Measurements from ENCODE around the gene ARSA. TPM values are rescaled to one million over a fixed set of nuclear protein-coding genes. Genes with fewer than 3 reads are reported as not detected.

The ARSA gene
- polyA plus RNA-seq, 1 donor (not counting 4 experiments of a cell fraction or from before 2014, with no cell fraction given), result 12.1 TPM

- no peaks in the 10 kb centered on the region for H3K36me3 ChIP-seq (ENCODE audit: control insufficient read depth in 2 of 2, extremely low read depth in 1 of 2, insufficient read depth in 2 of 2, low read length in 2 of 2)
- no peak overlapping the region for H3K27ac ChIP-seq (ENCODE audit: control insufficient read depth, insufficient read depth, low read length)
- H3K4me3 ChIP-seq (ENCODE audit: control insufficient read depth in 2 of 3, extremely low read depth in 1 of 3, insufficient read depth in 2 of 3, low read depth in 1 of 3, low read length in 3 of 3), result no peak overlapping the region
- FAIRE-seq, result no peak
- dilution Hi-C loops (cut with MboI; ENCODE audit: extremely low pct_ligation_motif_present, low sequenced_read_pairs), result no loop called here
- H3K4me1 ChIP-seq (ENCODE audit: control insufficient read depth, extremely low read depth, insufficient read depth, low read length), result no peaks in the 10 kb centered on the region
- no peaks in the 10 kb centered on the region for H3K9me3 ChIP-seq (ENCODE audit: control insufficient read depth, low read depth, low read length)
- TF ChIP-seq CTCF (optimal IDR thresholded peaks at IDR 0.05 in 1 of 3, IDR thresholded peaks at IDR 0.05 in 1 of 3, conservative IDR thresholded peaks at IDR 0.05 in 1 of 3; ENCODE audit: extremely low read depth in 1 of 3, insufficient read depth in 2 of 3, low read length in 3 of 3) (no peak), EZH2 (IDR thresholded peaks at IDR 0.05; ENCODE audit: low read length) (no peak)
- H3K79me2 ChIP-seq (ENCODE audit: control insufficient read depth, insufficient read depth, low read length), result no peaks in the 10 kb centered on the region
- no peak for DNase-seq (ENCODE audit: low read depth, low spot score)
- H3K4me2 ChIP-seq (ENCODE audit: control insufficient read depth, extremely low read depth, insufficient read depth, low read depth, low read length), result no peak overlapping the region
- peaks cover 21% of the 10 kb centered on the region for H3K27me3 ChIP-seq (ENCODE audit: control insufficient read depth, extremely low read depth, insufficient read depth, low read length)
- H4K20me1 ChIP-seq (ENCODE audit: control insufficient read depth, extremely low read depth, insufficient read depth, low read length), result no peaks in the 10 kb centered on the region
- H3K9ac ChIP-seq (ENCODE audit: control insufficient read depth, extremely low read depth, insufficient read depth, low read length), result no peak overlapping the region
- H2AFZ ChIP-seq (ENCODE audit: control insufficient read depth, low read length), result no peak overlapping the region
- H3K9me1 ChIP-seq (ENCODE audit: control insufficient read depth, extremely low read depth, insufficient read depth, low read length), result no peaks in the 10 kb centered on the region
These were observed 44.1 kb upstream of the ARSA start for GRCh38 chr22:50672041-50672440.

GRCh38 chr22:50671641-50672040 lies 43.7 kb upstream of the ARSA start:
- no peaks in the 10 kb centered on the region for H3K36me3 ChIP-seq (ENCODE audit: control insufficient read depth in 2 of 2, extremely low read depth in 1 of 2, insufficient read depth in 2 of 2, low read length in 2 of 2)
- H3K4me1 ChIP-seq (ENCODE audit: control insufficient read depth, extremely low read depth, insufficient read depth, low read length), result no peaks in the 10 kb centered on the region
- H2AFZ ChIP-seq (ENCODE audit: control insufficient read depth, low read length), result no peak overlapping the region
- no peaks in the 10 kb centered on the region for H3K9me1 ChIP-seq (ENCODE audit: control insufficient read depth, extremely low read depth, insufficient read depth, low read length)
- dilution Hi-C loops (cut with MboI; ENCODE audit: extremely low pct_ligation_motif_present, low sequenced_read_pairs), result no loop called here
- H3K27me3 ChIP-seq (ENCODE audit: control insufficient read depth, extremely low read depth, insufficient read depth, low read length), result peaks cover 21% of the 10 kb centered on the region
- H3K79me2 ChIP-seq (ENCODE audit: control insufficient read depth, insufficient read depth, low read length), result no peaks in the 10 kb centered on the region
- no peaks in the 10 kb centered on the region for H4K20me1 ChIP-seq (ENCODE audit: control insufficient read depth, extremely low read depth, insufficient read depth, low read length)
- TF ChIP-seq EZH2 (IDR thresholded peaks at IDR 0.05; ENCODE audit: low read length) (no peak), CTCF (optimal IDR thresholded peaks at IDR 0.05 in 1 of 3, IDR thresholded peaks at IDR 0.05 in 1 of 3, conservative IDR thresholded peaks at IDR 0.05 in 1 of 3; ENCODE audit: extremely low read depth in 1 of 3, insufficient read depth in 2 of 3, low read length in 3 of 3) (no peak)
- no peak overlapping the region for H3K9ac ChIP-seq (ENCODE audit: control insufficient read depth, extremely low read depth, insufficient read depth, low read length)
- H3K9me3 ChIP-seq (ENCODE audit: control insufficient read depth, low read depth, low read length), result no peaks in the 10 kb centered on the region
- no peak overlapping the region for H3K27ac ChIP-seq (ENCODE audit: control insufficient read depth, insufficient read depth, low read length)
- no peak for DNase-seq (ENCODE audit: low read depth, low spot score)
- FAIRE-seq, result no peak
- no peak overlapping the region for H3K4me2 ChIP-seq (ENCODE audit: control insufficient read depth, extremely low read depth, insufficient read depth, low read depth, low read length)
- H3K4me3 ChIP-seq (ENCODE audit: control insufficient read depth in 2 of 3, extremely low read depth in 1 of 3, insufficient read depth in 2 of 3, low read depth in 1 of 3, low read length in 3 of 3), result no peak overlapping the region

Data from keratinocyte (primary cell).